Neural cell (in vitro differentiated cells): Measurements from ENCODE around the gene OR6K2.
"Not testable (repeated sequence)": the region's sequence is repeated elsewhere in the genome, so short reads cannot be mapped to it uniquely, and the experiment has no call there.

Experiments
- CTCF ChIP-seq: fragments of 450-650 bp; IDR thresholded peaks from 2 replicates; pipeline ENCODE4 v1.5.1; 2014; ENCODE audit warnings: antibody characterized with exemption, mild to moderate bottlenecking, moderate library complexity; ENCODE audit not compliant: poor library complexity, severe bottlenecking
- MXI1 ChIP-seq: fragments of 450-650 bp; conservative IDR thresholded peaks from 2 replicates; pipeline ENCODE4 v1.6.1; 2014; ENCODE audit warnings: antibody characterized with exemption, mild to moderate bottlenecking; ENCODE audit not compliant: poor library complexity, severe bottlenecking
- RAD21 ChIP-seq: fragments of 450-650 bp; conservative IDR thresholded peaks from 2 replicates; pipeline ENCODE4 v1.6.1; 2014; ENCODE audit warnings: antibody characterized with exemption, mild to moderate bottlenecking, moderate library complexity

GRCh38 chr1:158691149-158691548 is 9.3 kb downstream of the OR6K2 start:
- TF ChIP-seq RAD21, CTCF, MXI1: not testable (repeated sequence)
